DND-41 (cell line): ENCODE measurements around the gene XRN2.

Experiments
- ATAC-seq: fragments of 200-7000 bp; cut with Tn5 transposase; 3 replicates; pipeline ENCODE4 v1.9.1; 2021; ENCODE audit warnings: low read depth; ENCODE audit not compliant: insufficient read depth
- DNase-seq: peaks from one replicate; pipeline ENCODE4 v3.0.0-alpha.2; 2020
- H2AFZ ChIP-seq: 2 replicates; pipeline ENCODE4 v1.6.0; 2012; ENCODE audit warnings: low read depth, low read length
- H3K27ac ChIP-seq: 2 replicates; pipeline ENCODE4 v1.5.1; 2012; ENCODE audit warnings: low read length, inconsistent platforms
- H3K27me3 ChIP-seq: fragments of 200-600 bp; sonication (generic); 2 replicates; pipeline ENCODE4 v1.6.0; 2012; ENCODE audit warnings: low read length, mild to moderate bottlenecking, inconsistent platforms; ENCODE audit not compliant: insufficient read depth, poor library complexity
- H3K36me3 ChIP-seq: 2 replicates; pipeline ENCODE4 v1.5.1; 2012; ENCODE audit warnings: low read length, inconsistent platforms; ENCODE audit not compliant: insufficient read depth
- H3K4me1 ChIP-seq: 2 replicates; pipeline ENCODE4 v1.5.1; 2012; ENCODE audit warnings: mild to moderate bottlenecking, low read length; ENCODE audit not compliant: insufficient read depth
- H3K4me2 ChIP-seq: 2 replicates; pipeline ENCODE4 v1.6.0; 2012; ENCODE audit warnings: mild to moderate bottlenecking, moderate library complexity, low read length, inconsistent platforms; ENCODE audit not compliant: insufficient read depth
- H3K4me3 ChIP-seq, 2 experiments: fragments of 200-600 bp in 1 of 2; shearing (Covaris generic) in 1 of 2; 2 replicates each; pipeline ENCODE4 v1.5.1; 2012 to 2016; ENCODE audit warnings: inconsistent platforms in 2 of 2, low read length in 2 of 2, mild to moderate bottlenecking in 2 of 2, low read depth in 1 of 2, moderate library complexity in 1 of 2
- H3K79me2 ChIP-seq: 2 replicates; pipeline ENCODE4 v1.6.0; 2012; ENCODE audit warnings: low read length, inconsistent platforms; ENCODE audit not compliant: insufficient read depth
- H3K9ac ChIP-seq: 2 replicates; pipeline ENCODE4 v1.6.0; 2012; ENCODE audit warnings: low read depth, mild to moderate bottlenecking, inconsistent platforms, low read length, moderate library complexity
- H3K9me3 ChIP-seq: 2 replicates; pipeline ENCODE4 v1.5.1; 2012; ENCODE audit warnings: low read length, moderate library complexity, mild to moderate bottlenecking, inconsistent platforms; ENCODE audit not compliant: insufficient read depth, severe bottlenecking
- H4K20me1 ChIP-seq: 2 replicates; pipeline ENCODE4 v1.6.0; 2012; ENCODE audit warnings: low read length; ENCODE audit not compliant: insufficient read depth
- CTCF ChIP-seq: IDR thresholded peaks from 2 replicates; pipeline ENCODE4 v1.5.1; 2012; ENCODE audit warnings: borderline replicate concordance, low read length, moderate library complexity, mild to moderate bottlenecking; ENCODE audit not compliant: poor library complexity, severe bottlenecking; ENCODE audit errors: extremely low read depth
- EZH2 ChIP-seq: IDR thresholded peaks from 3 replicates; pipeline ENCODE4 v1.6.1; 2012; ENCODE audit warnings: borderline replicate concordance, low read depth, mild to moderate bottlenecking, moderate library complexity, low read length, inconsistent platforms; ENCODE audit not compliant: severe bottlenecking

Gene XRN2

GRCh38 chr20:21324126-21324525 is 21.0 kb downstream of the XRN2 start:
- TF ChIP-seq EZH2 = no peak
- TF ChIP-seq CTCF = no peak
- H4K20me1 ChIP-seq = peaks cover 88% of the 10 kb centered on the region

GRCh38 chr20:21325296-21325695 is 22.2 kb downstream of the XRN2 start:
- no peak for DNase-seq
- Histone ChIP-seq H3K4me3 (no peak overlapping the region), H3K27ac (peak overlapping the region; percentile 8), H3K36me3 (peaks cover 39% of the 10 kb centered on the region), H3K9ac (no peak overlapping the region), H3K79me2 (peaks cover 95% of the 10 kb centered on the region), H3K4me2 (no peak overlapping the region), H3K27me3 (no peaks in the 10 kb centered on the region), H3K4me1 (peaks cover 29% of the 10 kb centered on the region), H4K20me1 (peaks cover 88% of the 10 kb centered on the region), H3K9me3 (peaks cover 9% of the 10 kb centered on the region), H2AFZ (no peak overlapping the region)
- ATAC-seq = peak; percentile 69
- TF ChIP-seq EZH2 (no peak), CTCF (no peak)

More at GRCh38 chr20:21324126-21324525, 21.0 kb downstream of the XRN2 start:
- H3K79me2 ChIP-seq = peaks cover 100% of the 10 kb centered on the region
- ATAC-seq (no peak), DNase-seq (no peak)
- H3K4me1 ChIP-seq = peaks cover 29% of the 10 kb centered on the region
- H3K9me3 ChIP-seq = peaks cover 14% of the 10 kb centered on the region
- H3K4me2 ChIP-seq = no peak overlapping the region
- no peak overlapping the region for H3K9ac ChIP-seq
- H3K36me3 ChIP-seq = peaks cover 30% of the 10 kb centered on the region
- H3K4me3 ChIP-seq = no peak overlapping the region
- H3K27ac ChIP-seq = no peak overlapping the region
- no peak overlapping the region for H2AFZ ChIP-seq
- no peaks in the 10 kb centered on the region for H3K27me3 ChIP-seq

GRCh38 chr20:21326700-21327099 is 23.6 kb downstream of the XRN2 start:
- Histone ChIP-seq H2AFZ (no peak overlapping the region), H3K4me2 (no peak overlapping the region), H3K27ac (no peak overlapping the region), H3K4me3 (no peak overlapping the region), H3K9me3 (peaks cover 5% of the 10 kb centered on the region), H3K36me3 (peaks cover 47% of the 10 kb centered on the region), H4K20me1 (peaks cover 76% of the 10 kb centered on the region), H3K9ac (no peak overlapping the region), H3K27me3 (no peaks in the 10 kb centered on the region), H3K4me1 (peaks cover 29% of the 10 kb centered on the region), H3K79me2 (peaks cover 89% of the 10 kb centered on the region)
- TF ChIP-seq EZH2 = no peak
- TF ChIP-seq CTCF = no peak
- DNase-seq = no peak
- ATAC-seq = no peak
